Activated CD4-positive, alpha-beta T cell treated with anti-CD3 and anti-CD28 coated beads for 48 hours (primary cell): ENCODE results near the gene TSSC4.
A peak's percentile ranks its signal among the peaks of the same experiment; 100 is the strongest.
"Not testable (repeated sequence)": the region's sequence is repeated elsewhere in the genome, so short reads cannot be mapped to it uniquely, and the experiment has no call there.

Experiments used
- DNase-seq: peaks from one replicate; pipeline ENCODE4 v3.0.0-alpha.2; 2020

The TSSC4 gene

DNA sequence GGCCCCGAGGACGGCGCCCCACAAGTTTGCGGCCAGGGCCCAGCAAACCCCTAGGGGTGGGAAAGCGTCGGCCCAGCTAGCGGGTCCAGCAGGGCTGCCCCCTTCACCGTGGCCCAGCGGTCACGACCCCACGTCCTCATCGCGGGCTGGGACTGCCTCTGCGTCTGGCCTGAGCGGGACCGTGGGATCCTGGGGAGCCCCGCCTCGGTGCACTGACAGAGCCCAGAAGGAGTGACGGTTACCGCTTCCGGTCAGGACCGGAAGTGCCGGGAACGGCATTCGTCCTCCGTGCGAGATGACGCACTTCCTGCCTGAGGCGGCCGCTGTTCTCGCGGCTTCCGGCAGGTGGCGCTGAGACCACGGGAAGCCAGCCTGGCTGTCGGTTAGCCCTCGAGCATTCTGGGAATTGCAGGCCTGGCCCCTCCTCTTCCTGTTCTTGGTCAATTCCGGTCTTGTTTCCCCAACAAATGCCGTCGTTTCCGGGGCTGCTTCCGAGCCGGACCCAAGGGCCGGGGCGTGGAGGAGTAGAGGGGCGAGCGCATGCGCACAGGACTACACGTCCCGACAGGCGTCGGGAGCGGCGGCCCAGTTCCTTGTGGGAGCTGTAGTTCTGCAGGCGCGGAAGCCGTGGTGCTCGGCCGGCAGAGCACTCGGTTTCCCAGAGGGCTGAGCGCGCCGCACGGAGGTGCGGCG is at the start of gene TSSC4:
Gene TSSC4, plus strand, starts transcription at position 682 of the 693 bp plus-strand sequence. CDS start 1,884 bp downstream, outside the sequence.
- peak; percentile 99 for DNase-seq

DNA sequence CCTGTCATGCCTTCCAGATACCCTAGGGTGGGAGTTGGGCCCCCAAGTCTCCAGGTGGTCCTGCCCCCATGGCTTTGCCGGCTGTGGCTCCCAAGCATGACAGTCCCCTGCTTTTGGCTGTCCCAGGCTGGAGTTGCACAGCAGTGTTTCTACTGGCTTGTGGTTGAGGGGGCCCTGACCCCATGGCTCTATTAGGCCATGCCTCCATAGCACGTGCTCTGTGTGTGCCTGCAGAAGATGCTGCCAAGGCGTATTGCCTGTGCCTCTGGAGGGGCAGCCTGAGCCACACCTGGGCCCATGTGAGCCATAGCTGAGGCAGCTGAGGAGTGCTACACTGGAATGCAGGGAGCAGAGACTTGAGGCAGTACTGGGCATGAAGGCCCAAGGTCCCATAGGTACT is 48.8 kb upstream of the TSSC4 start:
- no peak for DNase-seq

DNA sequence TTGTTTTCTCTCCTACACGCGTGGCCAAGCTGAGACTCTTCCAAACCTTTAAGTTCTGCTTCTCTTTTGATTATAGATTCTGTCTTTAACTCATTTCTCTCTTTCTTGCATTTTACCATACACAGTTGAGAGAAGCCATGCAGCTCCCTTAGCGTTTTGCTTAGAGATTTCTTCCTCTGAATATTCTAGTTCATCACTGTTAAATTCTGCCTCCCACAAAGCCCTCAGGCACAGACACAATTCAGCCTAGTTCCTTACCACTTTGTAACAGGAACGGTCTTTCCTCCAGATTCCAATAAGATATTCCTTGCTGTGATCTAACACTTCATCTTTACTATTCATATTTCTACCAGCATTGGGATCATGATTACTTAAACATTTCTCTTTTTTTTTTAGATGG is 48.1 kb upstream of the TSSC4 start:
- no peak for DNase-seq

DNA sequence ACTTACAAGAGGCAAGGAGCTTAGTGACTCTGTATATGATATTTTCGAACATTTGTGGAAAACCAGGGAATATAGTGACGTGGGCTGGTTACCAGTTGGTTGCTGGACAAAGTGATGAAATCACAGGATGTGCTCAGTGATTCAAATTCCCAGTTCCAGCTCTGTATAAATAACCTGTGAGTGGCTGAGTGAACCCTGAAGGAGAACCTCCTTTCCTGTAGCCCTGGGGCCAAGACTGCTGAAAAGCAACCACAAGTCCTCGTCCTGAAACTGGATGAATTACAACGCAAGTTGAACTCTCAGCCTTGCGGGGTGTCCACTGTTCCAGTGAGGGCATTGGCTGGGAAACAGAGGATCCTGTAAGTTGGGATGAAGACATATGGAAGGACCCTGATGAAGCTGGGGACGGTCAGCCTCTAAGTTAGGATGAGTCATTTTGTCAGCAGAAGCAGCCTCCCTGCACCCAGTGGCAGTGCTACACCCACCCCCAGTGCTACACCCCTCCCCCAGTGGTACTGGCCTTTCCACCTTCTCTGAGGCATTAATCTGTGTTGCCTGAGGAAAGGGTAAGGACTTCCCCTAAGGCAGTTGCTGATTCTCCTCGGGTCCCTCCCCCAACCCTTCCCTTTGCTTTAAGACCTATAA is 45.4 kb upstream of the TSSC4 start:
- DNase-seq: no peak

DNA sequence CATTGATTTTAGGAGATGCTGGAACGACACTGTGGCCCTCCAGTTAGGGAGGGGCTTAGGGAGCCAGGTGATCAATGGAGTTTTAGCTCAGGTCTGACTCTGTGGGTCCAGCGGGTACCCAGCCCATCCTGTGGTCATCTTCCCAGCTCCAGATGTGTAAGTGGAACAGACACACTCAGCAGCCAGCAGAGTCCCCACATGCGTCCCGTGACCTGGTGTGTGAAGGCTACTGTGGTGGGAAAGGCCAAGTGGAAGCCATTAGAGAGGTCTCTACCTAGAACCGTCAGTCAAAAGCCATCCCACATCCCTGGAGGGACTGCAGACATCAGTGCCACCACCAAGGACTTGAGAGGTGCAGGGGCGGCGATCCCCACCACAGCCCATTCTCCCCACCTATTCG is 43.3 kb upstream of the TSSC4 start:
- no peak for DNase-seq

DNA sequence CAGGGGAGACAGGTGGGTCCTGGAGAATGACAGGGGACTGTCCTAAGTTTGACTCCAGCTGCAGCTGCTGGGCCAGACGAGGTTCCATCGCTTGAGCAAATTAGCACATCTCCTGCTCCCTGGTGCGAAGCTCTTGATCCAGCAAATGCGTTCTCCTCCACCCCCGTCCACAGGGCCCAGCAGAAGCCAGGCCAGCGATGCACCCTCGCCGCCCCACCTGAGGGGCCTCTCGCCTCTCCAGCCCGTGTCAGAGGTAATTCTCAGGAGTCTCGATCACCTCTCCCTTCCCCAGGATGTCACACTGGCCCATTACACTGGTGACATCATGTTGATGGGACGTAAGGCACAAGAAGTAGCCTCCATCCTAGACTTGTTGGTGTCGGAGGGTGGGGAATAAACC is 42.9 kb upstream of the TSSC4 start:
- DNase-seq: not testable (repeated sequence)

DNA sequence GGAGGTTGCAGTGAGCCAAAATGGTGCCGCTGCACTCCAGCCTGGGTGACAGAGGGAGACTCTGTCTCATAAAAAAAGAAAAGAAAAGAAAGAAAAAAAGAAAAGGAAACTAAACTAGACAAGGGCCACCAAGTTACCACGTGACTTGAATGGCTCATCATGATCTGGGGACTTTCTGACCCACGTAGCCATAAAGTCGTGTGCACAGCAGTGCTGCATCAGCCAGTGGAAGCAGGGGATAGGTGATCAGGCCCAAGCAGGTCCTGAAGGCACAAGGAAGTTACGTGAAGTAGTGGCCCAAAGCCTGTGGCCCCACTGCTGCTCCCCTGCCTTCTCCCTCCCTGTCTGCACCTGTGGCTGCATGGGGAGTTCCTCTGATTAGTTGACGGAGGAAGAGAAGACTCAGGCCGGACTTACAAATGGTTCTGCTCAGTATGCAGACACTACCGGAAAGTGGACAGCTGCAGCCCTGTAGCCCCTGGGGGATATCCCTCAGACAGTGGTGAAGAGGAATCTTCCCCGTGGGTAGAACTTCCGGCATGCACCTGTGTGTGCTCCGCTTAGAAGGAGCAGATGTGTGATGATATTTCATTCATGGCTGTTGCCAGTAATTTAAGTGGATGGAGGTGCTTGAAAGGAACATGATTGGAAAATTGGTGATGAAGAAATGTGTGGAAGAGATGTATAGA is 41.7 kb upstream of the TSSC4 start:
- DNase-seq: no peak

DNA sequence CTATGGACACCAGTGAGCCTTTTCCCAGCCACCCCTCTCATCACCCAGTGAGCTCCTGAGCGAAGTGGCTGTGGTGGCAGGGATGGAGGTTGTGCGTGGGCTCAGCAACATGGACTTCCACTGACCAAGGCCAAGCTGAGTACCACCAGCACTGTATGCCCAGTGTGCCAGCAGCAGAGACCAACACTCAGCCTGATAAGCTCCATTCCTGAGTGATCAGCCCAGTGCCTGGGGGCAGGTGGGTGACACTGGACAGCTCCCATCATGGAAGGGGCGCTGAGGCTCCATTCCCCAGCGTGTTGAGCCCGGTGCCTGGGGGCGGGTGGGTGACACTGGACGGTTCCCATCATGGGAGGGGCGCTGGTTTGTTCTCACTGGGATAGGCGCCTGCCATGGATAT is 41.0 kb upstream of the TSSC4 start:
- no peak for DNase-seq

DNA sequence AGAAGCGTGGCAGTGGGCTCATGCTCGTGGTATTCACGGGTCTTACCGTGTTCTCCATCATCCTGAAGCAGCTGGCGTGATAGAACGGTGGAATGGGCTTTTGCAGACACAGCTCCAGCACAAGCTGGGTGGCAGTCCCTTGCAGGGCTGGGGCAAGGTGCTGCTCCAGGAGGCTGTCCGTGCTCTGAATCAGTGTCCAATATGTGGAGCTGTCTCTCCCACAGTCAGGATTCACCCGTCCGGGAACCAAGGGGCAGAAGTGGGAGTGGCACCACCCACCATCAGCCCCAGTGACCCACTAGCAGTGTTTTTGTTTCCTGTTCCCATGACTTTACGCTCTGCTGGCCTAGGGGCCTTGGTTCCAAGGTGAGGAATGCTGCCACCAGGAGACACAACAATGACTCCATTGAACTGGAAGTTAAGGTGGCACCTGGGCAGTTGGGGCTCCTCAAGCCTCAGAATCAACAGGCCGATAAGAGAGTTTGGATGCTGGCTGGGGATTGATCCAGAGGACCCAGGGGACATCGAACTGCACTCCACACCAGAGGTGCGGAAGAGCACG is 40.4 kb upstream of the TSSC4 start:
- no peak for DNase-seq

DNA sequence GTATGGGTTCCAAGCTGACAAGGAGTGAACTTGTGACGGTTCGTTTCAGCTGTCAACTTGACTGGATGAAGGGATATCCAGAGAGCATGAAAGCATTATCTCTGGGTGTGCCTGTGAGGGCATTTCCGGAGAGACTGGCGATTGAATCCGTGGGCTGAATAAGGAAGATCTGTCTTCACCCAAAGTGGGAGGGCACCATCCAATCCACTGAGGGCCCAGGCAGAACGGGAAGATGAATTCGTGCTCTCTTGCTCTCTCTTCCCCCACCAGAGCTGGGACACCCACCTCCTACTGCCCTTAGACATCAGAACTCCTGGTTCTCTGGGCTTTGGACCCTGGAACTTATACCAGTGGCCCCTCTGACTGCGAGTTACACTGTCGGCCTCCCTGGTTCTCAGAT is 39.0 kb upstream of the TSSC4 start:
- DNase-seq: no peak

DNA sequence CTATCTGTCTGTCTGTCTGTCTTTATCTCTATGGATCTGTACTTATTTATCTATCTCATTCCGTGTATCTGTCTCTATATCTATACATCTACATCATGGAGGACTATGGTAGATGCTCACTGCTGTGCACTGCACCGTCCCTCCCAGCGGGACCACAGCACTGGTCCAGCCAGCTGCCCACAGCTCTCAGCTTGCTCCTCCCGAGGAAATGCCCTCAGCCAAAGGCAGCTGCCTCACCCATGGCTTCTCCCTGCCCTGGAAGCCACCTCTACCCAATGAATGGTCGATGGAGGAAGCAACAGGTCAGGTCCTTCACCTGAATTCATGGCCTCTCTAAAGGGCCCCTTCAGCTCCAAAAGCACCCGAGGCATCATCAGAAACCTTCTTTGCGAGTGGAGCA is 38.1 kb upstream of the TSSC4 start:
- DNase-seq: no peak

DNA sequence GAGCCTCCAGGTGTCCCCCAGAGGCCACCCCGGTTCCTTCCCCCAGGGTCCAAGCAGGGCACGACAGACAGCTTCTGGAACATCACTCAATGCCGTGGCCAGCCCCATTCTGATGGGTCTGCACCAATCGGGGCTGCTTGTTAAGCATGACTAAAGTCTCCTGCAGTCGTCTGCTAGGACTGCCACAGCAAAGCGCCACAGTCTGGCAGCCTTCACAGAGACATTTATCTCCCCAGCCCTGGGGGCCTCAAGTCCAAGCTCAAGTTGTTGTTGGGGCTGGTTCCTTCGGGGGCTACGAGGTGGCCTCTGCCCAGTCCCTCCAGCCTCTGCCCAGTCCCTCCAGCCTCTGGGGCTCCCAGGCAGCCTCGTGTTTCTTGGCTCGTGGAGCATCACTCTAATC is 37.4 kb upstream of the TSSC4 start:
- DNase-seq: no peak

DNA sequence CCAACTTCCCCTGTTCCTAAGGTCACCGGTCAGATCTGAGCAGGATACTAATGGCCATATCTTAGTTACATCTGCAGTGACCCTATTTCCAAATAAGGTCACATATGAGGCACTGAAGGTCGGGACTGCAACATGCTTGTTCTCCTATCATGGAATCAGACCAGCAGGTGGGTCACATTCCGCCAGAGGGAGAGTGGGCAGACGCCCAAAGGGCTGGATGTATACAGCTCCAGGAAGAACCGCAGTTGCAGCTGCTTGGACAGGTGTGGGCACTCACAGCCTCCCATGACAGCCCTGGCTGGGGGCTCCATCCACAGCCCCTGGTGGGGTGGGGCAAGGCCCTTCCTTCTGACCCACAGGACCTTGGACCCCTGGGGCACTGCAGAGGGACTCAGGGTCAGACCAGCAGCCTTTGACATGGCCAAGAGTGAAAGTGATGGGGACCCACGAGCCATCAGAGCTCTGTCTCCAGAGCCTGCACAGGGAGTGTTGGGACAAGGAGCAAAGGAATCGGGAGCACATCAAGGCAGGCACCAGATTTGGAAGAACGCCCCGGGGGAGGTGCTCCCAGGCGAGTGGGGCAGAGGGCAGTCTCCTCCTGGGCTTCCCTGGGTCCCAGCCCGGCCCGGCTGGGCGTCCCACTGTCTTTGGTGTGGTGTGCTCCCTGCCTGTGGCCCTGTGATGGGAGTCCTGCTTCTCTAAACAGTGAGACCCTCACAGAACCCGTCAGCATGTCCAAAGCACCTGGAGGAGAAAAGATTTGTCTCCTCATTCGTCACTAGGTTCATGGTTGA is 36.8 kb upstream of the TSSC4 start:
- no peak for DNase-seq

DNA sequence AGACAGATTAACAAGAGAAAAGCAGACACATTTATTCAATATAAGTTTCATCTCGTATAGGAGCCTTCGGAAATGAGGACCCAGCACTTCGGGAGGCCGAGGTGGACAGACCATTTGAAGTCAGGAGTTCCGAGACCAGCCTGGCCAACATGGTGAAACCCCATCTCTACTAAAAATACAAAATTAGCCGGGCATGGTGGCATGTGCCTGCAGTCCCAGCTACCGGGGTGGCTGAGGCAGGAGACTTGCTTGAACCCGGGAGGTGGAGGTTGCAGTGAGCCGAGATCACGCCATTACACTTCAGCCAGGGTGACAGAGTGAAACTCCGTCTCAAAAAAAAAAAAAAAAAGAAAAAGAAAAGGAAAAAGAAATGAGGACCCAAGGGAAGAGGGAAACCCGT is 36.2 kb upstream of the TSSC4 start:
- not testable (repeated sequence) for DNase-seq

DNA sequence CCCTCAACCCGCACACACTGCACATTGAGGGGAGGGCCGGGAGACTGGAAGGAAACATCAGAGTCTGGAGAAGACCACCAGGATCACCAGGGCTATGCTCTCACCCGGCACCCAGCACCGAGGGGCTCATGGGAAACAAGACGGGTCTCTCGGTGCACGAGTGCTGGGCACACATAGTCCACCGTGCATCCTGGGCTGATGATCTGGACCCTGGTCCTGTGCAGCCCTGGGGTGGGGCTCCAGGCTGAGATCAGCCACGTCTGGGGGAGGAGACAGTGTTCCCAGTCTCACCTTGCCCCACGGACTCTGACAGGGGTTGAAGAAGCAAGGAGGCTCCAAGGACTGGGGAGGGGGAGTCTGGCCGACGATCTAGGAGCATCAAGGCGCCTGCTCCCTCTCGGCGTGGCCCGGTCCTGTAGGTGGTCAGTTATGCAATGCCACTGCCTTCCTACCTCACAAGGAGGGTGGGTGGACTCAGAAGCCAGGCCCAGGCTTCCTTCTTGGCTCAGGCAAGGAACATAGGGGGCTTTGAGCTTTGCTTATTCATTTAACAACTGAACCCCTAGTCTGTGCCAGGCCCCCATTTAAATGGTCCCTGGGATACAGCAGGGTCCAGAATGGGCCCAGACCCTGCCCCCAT is 34.9 kb upstream of the TSSC4 start:
- DNase-seq: no peak

DNA sequence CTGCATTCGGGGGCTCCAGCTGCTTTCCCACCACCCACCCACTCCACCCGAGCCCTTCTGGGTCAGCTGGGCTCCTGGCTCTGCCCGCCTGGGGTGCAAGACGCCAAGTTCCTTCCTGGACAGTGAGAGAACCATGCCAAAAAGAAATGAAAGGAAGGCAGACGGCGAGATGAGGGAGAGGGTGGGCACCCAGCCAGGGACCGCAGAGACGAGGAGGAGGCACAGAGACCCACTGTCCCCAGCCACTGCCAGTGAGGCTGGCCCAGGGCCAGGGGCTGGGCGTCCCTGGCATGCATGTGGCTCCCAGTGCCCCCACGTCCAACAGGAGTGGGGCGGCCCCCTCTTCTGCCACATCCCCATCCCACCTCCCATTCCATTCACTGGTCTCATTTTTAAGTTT is 34.3 kb upstream of the TSSC4 start:
- DNase-seq: no peak

DNA sequence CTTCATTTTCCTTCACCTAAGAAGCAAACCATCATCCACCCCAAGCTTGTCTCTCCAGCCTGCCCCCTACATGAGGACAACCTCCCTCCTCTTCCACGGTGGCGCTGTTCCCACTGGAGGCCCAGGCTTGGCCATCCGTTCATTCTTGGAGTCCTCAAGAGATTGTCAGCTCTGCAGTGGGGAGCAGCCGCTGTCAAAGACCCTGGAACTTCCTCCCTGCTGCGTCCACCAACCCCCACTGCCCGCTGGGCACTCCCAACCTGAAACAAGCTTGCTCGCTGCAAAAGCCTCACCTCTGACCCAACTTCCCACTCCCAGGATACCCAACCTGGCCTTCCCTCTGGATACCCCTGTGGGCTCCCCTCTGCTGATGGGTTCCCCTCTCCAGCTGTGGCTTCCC is 33.8 kb upstream of the TSSC4 start:
- DNase-seq: no peak

DNA sequence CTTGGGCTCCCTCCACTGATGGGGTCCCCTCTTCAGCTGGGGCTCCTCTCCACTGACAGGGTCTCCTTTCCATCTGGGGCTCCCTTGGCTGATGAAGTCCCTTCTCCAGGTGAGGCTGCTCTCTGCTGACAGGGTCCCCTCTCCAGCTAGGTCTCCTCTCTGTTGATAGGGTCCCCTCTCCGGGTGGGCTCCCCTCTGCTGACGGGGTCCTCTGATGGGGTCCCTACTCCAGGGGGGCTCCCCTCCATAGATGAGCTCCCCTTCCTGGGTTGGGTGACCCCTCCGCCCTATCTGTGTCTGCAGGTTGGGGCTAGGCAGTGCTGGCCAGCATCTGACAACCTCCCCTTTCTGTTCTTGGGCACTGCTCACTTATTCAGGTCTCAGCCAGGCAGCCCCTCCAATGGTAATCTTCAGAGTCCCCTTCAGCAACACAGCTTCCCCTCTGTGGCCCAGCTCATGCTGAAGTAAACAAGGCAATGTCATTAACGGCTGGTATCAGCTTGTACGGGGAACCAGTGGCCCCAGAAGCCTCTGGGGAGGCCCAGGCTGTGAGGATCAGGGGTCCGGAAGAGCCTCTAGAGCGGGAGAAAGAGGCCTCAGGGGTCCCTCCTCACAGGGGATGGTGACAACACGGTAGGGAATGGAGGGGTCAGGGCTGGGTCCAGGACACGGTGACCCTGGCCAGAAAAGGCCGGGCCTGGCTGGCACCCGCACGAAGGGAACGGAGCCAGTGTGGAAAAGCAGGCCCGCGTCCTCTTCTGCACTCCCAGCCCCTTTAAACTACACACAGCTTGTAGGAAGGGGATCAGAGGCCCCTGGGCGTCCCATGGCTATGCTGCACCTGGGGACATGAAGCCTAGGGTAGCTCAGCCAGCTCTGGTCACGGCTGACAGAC is 33.0 kb upstream of the TSSC4 start:
- DNase-seq: no peak

DNA sequence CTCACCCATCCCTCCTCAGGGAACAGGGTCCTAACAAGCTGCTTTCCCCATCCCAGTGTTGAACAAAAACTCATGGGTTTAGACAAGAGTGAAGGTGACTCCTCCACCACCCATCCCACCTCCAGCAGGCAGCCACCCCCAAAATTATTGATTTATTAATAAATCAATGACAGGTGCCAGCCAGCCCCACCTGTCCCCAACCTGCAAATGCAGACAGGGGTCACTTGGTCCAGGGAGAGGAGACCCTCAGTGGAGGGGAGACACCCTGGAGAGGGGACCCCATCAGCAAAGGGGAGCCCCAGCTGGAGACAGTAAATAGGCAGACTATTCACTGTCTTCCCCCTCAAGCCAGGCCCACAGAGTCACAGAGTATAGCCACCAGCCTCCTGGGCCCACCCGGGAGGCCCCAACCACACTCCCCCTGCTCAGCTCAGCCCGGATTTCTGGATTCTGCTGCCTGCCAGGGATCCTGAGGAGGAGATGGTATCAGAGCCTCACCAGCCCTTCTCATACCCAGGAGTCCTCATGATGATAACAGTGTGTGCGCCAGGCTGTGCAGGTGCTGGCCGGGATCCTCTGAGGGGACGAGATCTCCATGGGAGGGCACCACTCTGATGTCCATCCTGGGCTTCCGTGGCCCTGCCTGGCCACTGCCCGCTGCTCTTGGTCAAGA is 32.2 kb upstream of the TSSC4 start:
- DNase-seq: no peak

DNA sequence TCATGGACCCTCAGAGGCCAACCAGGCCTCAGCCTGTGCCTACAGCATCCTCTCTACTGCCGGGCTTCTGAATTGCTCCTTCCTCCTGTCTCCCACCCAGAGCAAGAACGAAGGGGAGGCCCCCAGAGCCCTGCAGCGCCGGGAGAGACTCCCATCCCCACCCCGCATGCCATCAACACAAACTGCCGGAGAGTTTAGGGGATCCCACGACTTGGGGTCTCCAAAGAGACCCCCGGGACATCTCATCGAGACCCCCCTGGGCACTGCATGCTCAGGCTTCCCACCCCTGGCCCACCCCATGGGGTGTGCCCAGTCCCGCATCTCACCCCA is 31.7 kb upstream of the TSSC4 start:
- DNase-seq: no peak

DNA sequence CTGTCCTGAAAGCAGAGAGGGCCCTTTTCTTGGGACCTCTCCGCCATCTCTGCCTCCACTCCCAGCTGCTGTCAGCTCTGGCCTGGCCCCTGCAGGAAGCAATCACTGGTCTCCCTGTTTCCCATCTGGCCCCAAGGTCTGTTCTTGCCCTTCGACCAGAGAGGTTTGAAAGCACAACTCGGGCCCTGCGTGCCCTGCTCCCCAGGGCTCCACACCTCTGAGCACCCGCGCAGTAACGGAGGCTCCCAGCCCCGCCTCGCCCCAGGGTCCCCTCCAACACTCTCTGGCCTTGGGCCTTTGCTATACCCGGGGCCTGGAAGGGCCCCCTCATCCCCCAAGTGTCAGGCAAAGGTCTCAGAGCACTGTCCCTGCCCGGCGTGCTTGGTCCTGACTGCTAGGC is 31.2 kb upstream of the TSSC4 start:
- DNase-seq: no peak
